Cardiac fibroblast (primary cell): ENCODE results near the gene ALKAL2.

ENCODE experiments used
- DNase-seq, 2 donors: peaks; one replicate each; pipeline versions ENCODE4 v3.0.0 to v3.0.0-alpha.2; 2010; ENCODE audit warnings: low read depth in 2 of 2
- H3K4me3 ChIP-seq, 2 donors: replicated peaks in 1 of 2; 1 replicate in 1 of 2; 2 replicates in 1 of 2; pipeline ENCODE4 v1.5.1; 2011; ENCODE audit warnings: low read depth in 2 of 2, low read length in 2 of 2, mild to moderate bottlenecking in 2 of 2, moderate library complexity in 1 of 2
- TF ChIP-seq, protein P1 (sequence below): IDR thresholded peaks from one replicate; pipeline ENCODE4 v1.5.1; 2011; ENCODE audit warnings: low read depth, mild to moderate bottlenecking, low read length, inconsistent platforms

Gene ALKAL2

DNA sequence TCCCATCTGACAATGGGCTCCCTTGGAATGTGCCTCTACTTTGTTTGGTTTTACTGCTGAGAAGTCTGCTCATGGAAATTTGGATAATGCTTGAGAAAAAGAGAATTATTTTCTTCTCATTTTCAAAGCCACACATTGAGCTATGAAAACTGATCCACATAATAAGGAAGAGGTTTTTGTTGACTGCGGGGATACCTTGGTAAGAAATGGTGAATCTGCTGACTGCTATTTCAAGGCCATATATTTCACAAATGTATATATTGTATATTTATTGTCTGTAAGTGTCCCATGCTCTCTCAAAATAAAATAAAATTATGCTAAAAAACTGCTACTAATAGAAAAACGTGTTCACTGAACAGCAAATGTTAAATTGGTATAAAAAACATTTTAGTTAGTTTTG lies 39.2 kb downstream of the ALKAL2 start:
- TF ChIP-seq, protein P1, sequence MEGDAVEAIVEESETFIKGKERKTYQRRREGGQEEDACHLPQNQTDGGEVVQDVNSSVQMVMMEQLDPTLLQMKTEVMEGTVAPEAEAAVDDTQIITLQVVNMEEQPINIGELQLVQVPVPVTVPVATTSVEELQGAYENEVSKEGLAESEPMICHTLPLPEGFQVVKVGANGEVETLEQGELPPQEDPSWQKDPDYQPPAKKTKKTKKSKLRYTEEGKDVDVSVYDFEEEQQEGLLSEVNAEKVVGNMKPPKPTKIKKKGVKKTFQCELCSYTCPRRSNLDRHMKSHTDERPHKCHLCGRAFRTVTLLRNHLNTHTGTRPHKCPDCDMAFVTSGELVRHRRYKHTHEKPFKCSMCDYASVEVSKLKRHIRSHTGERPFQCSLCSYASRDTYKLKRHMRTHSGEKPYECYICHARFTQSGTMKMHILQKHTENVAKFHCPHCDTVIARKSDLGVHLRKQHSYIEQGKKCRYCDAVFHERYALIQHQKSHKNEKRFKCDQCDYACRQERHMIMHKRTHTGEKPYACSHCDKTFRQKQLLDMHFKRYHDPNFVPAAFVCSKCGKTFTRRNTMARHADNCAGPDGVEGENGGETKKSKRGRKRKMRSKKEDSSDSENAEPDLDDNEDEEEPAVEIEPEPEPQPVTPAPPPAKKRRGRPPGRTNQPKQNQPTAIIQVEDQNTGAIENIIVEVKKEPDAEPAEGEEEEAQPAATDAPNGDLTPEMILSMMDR = no peak
- H3K4me3 ChIP-seq = no peak overlapping the region
- DNase-seq = no peak

DNA sequence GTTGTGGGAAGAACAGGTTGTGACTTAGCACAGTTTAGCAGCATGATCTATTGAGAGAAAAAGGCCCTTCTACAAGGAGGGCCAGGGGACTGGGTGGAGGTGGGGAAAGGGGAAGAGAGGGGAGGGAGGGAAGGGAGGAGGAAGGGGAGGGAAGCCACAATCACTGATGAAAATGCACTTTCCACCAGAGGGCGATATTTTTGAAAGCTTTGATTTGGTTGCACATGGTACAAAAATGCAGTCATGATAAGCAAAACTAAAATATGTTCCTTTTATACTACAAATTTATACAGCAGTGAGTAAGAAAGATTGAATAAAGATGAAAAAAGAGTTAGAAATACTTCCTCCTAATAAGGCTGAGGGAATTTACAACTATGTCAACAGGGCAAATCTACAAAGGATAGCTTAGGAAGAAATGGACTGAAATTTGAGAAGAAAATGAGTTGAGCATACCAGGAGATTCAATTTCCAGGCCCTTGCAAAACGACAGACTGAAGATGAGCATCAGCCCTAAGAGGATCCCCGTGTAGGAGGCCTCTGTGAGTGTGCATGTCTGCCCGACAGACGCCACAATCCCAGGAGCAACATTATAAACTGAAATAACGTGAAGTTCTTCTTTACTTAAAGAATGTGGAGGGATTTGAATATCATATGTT lies 41.3 kb downstream of the ALKAL2 start:
- DNase-seq = peak; percentile 77 to 80
- TF ChIP-seq, protein P1 = peak; percentile 55

DNA sequence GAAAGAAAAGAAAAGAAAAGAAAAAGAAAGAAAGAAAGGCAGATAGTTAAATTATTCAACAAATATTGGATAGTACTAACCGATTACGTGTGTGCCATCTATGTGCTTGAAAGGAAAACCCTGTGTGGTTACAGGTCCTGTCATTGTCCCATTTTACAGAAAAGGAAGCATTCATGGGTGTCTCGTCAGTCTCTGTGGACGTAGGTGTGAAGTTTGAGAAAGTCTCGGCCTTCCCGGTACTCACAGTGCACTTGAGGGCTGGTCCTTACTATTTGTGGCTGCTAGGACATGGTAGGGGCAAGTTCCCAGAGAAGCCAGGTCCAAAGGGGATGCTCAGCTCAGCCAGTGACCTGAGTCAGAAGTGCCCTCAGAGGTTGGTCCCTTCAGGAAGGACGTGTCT lies 43.3 kb downstream of the ALKAL2 start:
- TF ChIP-seq, protein P1 = no peak
- no peak overlapping the region for H3K4me3 ChIP-seq
- no peak for DNase-seq

More for the DNA sequence above, 41.3 kb downstream of the ALKAL2 start:
- H3K4me3 ChIP-seq = no peak overlapping the region

DNA sequence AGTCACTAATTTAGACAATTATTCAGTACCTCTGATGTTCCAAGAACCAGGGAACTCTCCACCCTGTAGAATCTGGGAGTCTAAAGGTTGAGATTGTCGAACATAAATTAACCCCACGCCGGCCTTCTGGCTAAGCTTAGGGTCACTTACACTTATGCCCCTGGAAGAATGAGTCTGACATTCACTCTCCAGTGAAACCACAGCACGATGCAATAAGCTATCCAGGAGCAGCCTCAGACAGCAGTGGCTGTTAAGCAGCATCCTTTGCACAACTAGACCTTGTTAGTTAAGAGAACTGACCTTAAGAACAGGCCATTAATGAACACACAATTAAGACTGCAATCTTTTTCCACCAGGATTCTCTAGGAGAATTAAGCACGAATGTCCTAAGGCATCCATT lies 49.0 kb downstream of the ALKAL2 start:
- no peak for DNase-seq
- no peak overlapping the region for H3K4me3 ChIP-seq
- TF ChIP-seq, protein P1 = no peak

DNA sequence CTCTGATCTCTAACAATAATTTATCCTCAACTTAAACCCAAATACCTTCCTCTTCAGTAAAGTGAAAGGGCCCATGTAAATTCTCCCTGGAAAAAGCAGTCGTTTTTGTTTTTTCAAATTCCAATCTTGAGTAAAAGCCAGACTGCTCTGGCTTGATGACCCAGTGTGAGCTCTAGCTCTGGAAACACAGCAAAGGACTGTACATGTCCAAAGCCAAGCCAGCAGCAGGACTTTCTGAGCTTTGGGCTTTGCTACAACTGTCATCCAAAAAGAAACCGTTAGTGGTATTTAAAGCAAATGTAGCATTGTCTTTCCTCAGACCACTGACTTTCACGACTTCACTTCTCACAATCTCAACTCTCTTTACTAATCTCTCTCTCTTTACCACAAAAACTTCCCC lies 49.5 kb downstream of the ALKAL2 start:
- no peak for DNase-seq
- TF ChIP-seq, protein P1 = no peak
- H3K4me3 ChIP-seq = no peak overlapping the region

DNA sequence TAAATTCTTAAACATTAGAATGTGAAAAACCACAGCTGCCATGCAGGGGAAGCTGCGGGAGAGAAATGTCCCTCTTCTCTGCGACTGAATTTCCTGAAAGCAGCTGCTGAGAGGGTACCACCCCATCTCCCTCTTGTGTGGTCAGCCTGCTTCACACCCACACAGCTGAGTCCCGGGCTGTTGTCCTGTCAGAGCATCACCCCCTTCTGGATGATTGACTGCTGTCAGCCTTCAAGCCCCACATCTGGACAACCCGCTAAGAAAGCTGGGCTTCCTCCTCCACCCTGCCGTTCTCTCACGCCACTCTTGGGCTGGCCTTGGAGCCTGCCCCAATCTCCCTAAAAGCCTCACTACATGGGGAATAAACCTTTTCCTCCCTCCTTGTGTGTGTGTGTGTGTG lies 50.0 kb downstream of the ALKAL2 start:
- TF ChIP-seq, protein P1 = no peak
- DNase-seq = no peak
- no peak overlapping the region for H3K4me3 ChIP-seq

DNA sequence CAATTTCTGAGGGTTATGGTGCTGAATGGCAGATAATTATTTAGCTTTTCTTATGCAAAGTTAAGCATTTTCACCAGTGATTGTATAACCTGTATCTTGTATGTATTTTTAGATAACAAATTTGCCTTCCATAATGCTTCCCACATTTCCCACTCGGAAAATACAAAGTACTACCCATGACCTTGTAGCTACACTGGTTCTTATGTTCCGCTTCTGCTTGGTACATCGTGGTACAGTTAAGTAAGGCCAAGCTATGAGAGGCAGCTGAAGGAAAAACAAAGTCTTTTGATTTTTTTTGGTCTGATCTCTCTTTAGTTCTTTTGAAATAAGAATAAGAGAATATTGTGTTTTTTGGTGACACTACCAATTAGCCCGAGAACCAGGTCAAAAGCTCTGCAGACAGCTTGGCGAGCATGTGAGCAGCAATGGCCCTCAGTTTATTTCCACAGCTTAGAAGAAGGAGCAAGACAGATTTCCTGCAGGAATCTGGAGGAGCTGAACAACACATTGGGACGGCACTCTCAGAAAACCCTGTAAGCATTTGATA lies 50.8 kb downstream of the ALKAL2 start:
- no peak overlapping the region for H3K4me3 ChIP-seq
- DNase-seq = no peak
- TF ChIP-seq, protein P1 = no peak
